Measurements from ENCODE around the gene ADGRG6. TPM values are rescaled to one million over a fixed set of nuclear protein-coding genes. Genes with fewer than 3 reads are reported as not detected.
"Not testable (repeated sequence)": the region's sequence is repeated elsewhere in the genome, so short reads cannot be mapped to it uniquely, and the experiment has no call there.

The ADGRG6 gene
- total RNA-seq, 1 experiment from 2014 or later = 3.0 TPM

DNA sequence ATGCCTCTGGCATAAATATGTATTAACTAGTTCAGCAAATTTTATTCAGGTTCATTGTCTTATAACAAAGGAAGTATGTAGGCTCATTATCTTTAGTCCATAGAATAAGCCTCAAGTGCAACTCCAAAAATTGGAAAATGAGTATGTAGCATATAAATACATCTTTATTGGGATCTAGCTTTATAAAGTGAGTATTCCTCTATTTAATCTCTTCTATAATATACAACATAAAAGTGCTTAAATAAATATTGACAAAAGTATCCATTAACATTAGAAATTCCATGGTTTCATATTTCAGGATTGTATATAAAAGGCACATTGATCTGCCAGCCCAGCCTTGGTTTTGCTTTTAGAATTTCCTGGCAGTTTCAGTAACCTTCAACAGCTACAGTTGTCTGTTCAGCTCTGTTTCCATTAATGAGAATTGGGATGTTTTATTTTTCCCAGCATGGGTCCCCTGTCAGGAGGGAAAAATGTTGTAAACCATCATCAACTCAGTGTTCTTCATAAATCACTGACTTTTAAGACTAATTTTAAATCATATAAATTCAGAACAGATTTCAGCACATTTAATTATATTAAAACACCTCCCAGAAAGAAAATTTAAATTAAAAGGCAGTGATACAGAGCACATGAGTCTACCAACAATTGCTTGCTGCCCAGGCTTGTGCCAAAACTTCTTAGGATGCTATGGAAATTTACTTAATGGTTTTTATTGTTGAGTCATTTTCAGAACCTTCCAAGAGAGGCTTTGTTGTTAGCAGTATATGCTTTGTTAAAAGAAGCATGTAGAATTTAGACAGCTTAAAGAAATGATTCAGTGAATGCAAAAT is 119.7 kb downstream of the ADGRG6 start:
- H3K9me3 ChIP-seq (replicated peaks) = no peaks in the 10 kb centered on the region
- DNase-seq = no peak
- no peaks in the 10 kb centered on the region for H3K27me3 ChIP-seq
- H3K4me3 ChIP-seq = no peak overlapping the region
- no peak overlapping the region for H3K27ac ChIP-seq
- H3K4me1 ChIP-seq = peaks cover 9% of the 10 kb centered on the region
- H3K36me3 ChIP-seq = no peaks in the 10 kb centered on the region

DNA sequence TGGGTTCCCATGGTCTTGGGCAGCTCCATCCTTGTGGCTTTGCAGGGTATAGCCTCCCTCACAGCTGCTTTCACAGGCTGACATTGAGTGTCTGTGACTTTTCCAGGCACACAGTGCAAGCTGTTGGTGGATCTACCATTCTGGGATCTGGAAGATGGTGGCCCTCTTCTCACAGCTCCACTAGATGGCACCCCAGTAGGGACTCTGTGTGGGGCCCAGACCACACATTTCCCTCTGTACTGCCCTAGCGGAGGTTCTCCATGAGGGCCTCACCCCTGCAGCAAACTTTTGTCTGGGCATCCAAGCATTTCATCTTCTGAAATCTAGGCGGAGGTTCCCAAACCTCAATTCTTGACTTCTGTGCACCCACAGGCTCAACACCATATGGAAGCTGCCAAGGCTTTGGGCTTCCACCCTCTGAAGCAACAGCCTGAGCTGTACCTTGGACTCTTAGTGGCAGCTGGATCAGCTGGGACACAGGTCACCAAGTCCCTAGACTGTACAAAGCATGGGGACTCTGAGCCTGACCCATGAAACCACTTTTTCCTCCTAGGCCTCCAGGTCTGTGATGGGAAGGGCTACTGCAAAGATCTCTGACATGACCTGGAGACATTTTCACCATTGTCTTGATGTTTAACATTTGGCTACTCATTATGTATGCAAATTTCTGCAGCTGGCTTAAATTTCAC is 124.8 kb downstream of the ADGRG6 start:
- not testable (repeated sequence) for H3K9me3 ChIP-seq (replicated peaks); H3K4me3 ChIP-seq; DNase-seq; H3K27ac ChIP-seq; H3K27me3 ChIP-seq; H3K4me1 ChIP-seq; H3K36me3 ChIP-seq

DNA sequence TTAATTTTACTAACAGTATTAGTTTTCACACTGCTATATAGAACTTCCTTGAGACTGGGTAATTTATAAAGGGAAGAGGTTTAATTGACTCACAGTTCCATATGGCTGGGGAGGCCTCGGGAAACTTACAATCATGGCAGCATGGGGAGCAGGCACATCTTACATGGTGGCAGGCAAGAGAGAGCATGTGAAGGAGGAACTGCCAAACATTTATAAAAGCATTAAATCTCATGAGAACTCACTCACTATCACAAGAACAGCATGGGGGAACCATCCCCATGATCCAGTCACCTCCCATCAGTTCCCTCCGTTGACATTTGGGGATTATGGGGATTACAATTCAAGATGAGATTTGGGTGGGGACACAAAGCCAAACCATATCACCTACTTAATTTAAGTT is 126.7 kb downstream of the ADGRG6 start:
- H3K9me3 ChIP-seq (replicated peaks); H3K4me3 ChIP-seq; DNase-seq; H3K4me1 ChIP-seq; H3K36me3 ChIP-seq; H3K27me3 ChIP-seq; H3K27ac ChIP-seq: not testable (repeated sequence)

DNA sequence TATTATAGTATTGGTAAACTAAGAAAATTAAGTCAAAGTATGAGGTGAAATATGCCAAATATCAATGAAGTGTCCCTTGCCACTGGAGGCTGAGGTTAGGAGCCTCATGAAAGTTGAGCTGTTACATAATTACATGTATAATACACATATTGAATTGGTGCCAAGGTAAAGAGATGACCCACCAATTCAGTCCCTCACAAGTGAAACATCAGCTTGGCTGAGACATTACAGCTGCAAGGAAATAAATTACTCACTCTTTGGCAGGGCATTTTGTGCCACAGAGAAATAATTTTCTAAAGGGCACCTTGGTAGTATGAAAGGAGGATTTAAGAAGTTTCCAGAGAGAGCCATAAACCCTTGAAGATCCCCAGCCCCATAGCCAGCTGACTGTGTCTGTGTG is 127.4 kb downstream of the ADGRG6 start:
- Histone ChIP-seq H3K9me3 (replicated peaks) (no peaks in the 10 kb centered on the region), H3K27ac (no peak overlapping the region), H3K36me3 (no peaks in the 10 kb centered on the region), H3K27me3 (no peaks in the 10 kb centered on the region), H3K4me3 (no peak overlapping the region), H3K4me1 (no peaks in the 10 kb centered on the region)
- DNase-seq = no peak

DNA sequence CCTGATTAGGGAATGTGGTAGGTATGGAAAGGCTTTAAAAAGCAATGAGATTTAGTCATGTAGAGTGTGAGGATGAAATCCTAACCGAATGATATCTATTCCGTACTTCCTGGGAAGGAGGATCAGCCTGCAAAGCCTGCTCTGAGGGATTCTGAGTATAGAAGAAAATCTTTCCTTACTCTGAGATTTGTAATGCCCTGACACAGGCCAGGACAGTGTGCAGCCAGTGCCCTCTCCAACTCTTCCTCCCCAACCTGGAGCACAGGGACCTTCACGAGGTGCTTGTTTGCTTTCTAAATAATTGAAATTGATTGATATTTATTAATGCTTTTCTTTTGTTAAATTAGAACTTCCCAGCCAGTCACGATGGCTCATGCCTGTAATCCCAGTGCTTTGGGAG is 131.6 kb downstream of the ADGRG6 start:
- Histone ChIP-seq H3K4me1 (no peaks in the 10 kb centered on the region), H3K9me3 (replicated peaks) (no peaks in the 10 kb centered on the region), H3K4me3 (no peak overlapping the region), H3K36me3 (no peaks in the 10 kb centered on the region), H3K27me3 (no peaks in the 10 kb centered on the region), H3K27ac (no peak overlapping the region)
- no peak for DNase-seq

DNA sequence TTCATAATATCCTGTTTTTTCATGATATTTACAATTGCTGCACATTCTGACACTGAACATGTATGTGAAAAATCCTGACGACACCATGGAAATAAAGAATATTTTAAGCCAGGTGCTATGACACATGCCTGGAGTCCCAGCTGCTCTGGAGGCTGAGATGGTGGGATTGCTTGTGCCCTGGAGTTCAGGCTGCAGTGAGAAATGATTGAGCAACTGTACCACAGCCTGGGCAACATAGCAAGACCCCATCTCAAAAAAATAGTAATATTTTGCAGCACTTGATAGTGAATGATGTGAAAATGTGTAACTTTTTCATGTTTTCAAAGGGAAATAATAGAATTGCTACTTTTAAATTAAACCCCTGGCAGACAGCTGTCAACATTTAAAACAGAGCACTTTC is 137.1 kb downstream of the ADGRG6 start:
- no peak for DNase-seq
- Histone ChIP-seq H3K27ac (no peak overlapping the region), H3K9me3 (replicated peaks) (no peaks in the 10 kb centered on the region), H3K4me3 (no peak overlapping the region), H3K36me3 (no peaks in the 10 kb centered on the region), H3K27me3 (no peaks in the 10 kb centered on the region), H3K4me1 (no peaks in the 10 kb centered on the region)

DNA sequence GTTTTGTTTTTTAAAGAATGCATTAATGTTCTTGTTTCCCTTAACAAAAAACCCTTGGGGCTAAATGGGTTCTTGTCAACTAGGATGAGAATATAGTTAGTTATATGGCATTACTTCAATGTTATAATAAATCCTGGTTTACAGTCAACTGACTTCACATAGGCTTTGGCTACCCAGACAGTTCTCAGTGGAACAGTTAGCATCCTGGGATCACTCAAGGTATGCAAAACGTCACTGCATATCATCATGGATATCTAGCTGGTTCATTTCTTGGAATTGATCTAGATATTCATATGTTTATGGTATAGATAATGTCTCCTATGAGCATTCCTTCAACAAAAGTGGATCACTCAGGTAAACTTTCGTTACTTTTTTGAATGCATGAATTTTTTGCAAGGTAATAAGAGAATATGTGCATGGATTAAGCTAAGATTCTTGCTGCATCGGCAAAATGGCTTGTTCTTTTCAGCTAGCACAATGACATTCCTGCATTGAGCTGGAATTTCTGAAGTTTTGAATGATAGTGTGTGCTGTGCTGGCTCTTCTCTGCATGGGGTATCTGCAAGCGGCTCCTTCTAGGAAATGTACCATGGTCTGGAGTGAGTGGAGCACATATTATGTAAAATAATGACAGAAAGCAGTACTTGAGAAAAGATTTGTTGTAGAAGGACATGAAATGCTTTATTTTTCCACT is 138.9 kb downstream of the ADGRG6 start:
- Histone ChIP-seq H3K4me3 (no peak overlapping the region), H3K27ac (no peak overlapping the region), H3K27me3 (no peaks in the 10 kb centered on the region), H3K36me3 (no peaks in the 10 kb centered on the region), H3K9me3 (replicated peaks) (no peaks in the 10 kb centered on the region), H3K4me1 (no peaks in the 10 kb centered on the region)
- DNase-seq = no peak

DNA sequence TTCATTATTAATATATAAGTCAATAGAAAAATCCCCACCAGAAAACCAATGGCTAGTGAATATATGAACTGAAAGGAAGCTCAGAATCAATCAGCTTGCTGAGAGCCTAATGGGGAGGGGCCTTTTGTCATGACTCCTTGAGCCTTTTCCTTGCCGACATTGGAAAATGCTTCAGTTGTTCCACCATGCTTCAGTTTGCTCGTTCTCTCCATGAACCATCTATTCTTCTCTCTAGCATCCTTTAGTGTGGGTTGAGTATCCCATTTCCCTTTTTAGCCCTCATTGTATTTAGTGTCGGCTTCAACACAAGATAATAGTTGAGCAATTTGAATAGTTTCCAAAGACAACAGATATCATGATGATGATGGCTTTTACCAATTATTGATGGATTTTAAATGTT is 139.9 kb downstream of the ADGRG6 start:
- Histone ChIP-seq H3K27me3 (no peaks in the 10 kb centered on the region), H3K36me3 (no peaks in the 10 kb centered on the region), H3K9me3 (replicated peaks) (no peaks in the 10 kb centered on the region), H3K4me3 (no peak overlapping the region), H3K4me1 (no peaks in the 10 kb centered on the region), H3K27ac (no peak overlapping the region)
- DNase-seq = no peak

DNA sequence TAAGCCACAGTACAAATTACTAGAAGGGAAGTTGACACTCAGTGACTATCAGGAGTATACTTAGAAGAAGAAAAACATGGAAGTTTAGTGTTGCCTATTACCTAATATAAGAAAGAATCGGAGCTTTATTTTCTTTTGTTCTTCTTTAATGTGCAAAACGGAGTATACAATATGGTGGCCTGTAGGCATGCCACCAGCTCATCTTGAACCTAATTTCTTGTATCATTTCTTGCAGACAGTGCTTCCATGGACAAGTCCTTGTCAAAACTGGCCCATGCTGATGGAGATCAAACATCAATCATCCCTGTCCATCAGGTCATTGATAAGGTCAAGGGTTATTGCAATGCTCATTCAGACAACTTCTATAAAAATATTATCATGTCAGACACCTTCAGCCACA is 141.3 kb downstream of the ADGRG6 start:
- no peak for DNase-seq
- Histone ChIP-seq H3K27me3 (no peaks in the 10 kb centered on the region), H3K4me3 (no peak overlapping the region), H3K36me3 (no peaks in the 10 kb centered on the region), H3K27ac (no peak overlapping the region), H3K9me3 (replicated peaks) (no peaks in the 10 kb centered on the region), H3K4me1 (no peaks in the 10 kb centered on the region)

DNA sequence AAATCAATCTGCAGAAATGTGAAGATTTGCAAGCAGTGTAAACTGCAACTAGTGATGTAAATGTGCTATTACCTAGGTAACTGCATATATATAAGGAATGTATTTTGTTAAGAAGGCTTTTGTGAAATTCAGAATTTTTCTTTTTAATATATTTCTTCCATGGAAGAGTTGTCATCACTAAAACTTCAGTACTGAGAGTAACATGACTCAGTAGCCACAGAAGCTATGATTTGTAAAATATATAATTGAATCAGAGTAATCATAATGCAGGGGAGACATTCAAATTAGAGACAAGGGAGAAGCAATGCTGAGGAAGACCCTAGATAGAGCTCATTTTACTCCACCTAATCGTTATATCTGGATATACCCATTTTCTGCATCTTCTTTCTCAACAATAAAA is 141.7 kb downstream of the ADGRG6 start:
- no peaks in the 10 kb centered on the region for H3K27me3 ChIP-seq
- no peak for DNase-seq
- no peaks in the 10 kb centered on the region for H3K36me3 ChIP-seq
- no peaks in the 10 kb centered on the region for H3K4me1 ChIP-seq
- H3K9me3 ChIP-seq (replicated peaks) = no peaks in the 10 kb centered on the region
- H3K4me3 ChIP-seq = no peak overlapping the region
- H3K27ac ChIP-seq = no peak overlapping the region

DNA sequence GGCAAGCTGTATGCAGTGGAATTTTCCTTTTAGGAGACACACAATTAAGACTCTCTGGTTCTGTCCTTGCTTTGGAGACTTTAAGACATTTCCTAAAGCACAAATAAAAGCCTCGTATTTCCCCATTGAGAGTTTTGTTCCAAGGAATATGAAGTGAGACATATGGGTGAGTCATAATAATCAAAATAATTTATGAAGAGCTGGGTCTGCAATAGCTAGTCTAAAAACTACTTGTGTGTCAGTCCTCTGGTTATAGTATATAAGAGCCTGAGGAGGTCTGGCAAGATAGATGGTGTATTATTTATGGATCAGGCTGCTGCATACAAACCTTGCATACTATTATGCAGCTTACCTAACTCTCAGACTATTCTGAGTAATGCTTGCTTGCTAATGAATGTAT is 142.6 kb downstream of the ADGRG6 start:
- H3K27ac ChIP-seq = no peak overlapping the region
- no peaks in the 10 kb centered on the region for H3K4me1 ChIP-seq
- no peaks in the 10 kb centered on the region for H3K27me3 ChIP-seq
- no peak overlapping the region for H3K4me3 ChIP-seq
- H3K36me3 ChIP-seq = no peaks in the 10 kb centered on the region
- no peak for DNase-seq
- H3K9me3 ChIP-seq (replicated peaks) = no peaks in the 10 kb centered on the region

DNA sequence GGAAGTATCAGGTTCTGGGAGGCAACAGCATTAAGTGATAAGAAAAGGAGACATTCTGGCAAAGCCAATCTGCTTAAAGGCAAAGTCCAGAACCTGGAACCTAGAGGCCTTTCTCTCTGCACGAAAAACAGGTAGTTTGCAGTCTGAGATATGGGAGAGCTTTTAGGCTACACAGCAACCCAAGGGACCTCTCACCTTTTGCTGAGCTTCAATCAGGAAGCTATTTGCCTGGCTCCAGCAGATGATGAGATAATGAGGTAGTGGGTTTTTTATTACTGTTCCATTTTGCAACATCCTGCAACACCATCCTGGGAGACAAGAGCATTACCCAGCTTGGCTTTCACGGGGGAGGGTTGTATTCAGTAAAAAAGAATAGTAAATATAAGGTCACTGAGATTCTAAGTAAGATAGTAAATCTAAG is 143.1 kb downstream of the ADGRG6 start:
- no peaks in the 10 kb centered on the region for H3K36me3 ChIP-seq
- no peak for DNase-seq
- H3K4me3 ChIP-seq = no peak overlapping the region
- H3K4me1 ChIP-seq = no peaks in the 10 kb centered on the region
- no peak overlapping the region for H3K27ac ChIP-seq
- H3K27me3 ChIP-seq = no peaks in the 10 kb centered on the region
- no peaks in the 10 kb centered on the region for H3K9me3 ChIP-seq (replicated peaks)

DNA sequence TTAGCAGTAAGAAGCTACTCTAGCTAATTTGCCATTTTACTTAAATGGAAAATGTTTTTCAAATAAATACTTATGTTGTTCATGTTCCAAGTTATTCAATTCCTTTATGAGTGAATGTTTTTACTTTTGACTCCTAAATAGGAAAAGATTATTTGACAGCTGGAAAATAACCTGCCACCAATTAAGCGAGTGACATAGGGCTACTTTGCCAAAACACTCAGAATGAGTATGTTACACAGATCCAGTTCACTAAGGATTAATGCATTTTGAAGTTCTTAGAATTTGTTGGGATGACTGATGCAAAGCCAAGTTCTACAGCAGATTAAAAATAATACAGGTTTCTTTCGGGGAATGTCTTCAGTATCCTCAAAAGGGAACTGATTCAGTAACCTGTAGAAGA is 144.4 kb downstream of the ADGRG6 start:
- Histone ChIP-seq H3K4me3 (no peak overlapping the region), H3K4me1 (no peaks in the 10 kb centered on the region), H3K9me3 (replicated peaks) (no peaks in the 10 kb centered on the region; the same call in 1 of the 2 replicates), H3K27ac (no peak overlapping the region), H3K27me3 (no peaks in the 10 kb centered on the region), H3K36me3 (no peaks in the 10 kb centered on the region)
- DNase-seq = no peak

DNA sequence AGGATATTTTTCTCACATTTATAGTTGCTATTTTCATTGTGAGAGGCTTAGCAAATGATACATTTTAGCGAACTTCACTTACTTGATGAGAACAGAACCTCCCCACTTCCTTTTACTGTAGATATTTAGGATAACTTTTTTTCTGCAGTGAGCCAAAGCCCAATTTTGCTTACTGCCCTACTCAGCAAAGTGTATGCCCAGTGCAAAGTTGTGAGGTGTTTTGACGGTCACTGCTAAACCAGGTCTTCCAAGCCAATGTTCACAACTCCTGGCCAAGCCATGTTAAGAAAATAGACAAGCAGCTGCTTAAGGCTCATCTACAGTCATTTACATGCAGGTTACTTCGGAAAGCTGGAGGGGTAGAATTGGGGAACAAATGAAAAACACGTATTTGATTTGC is 144.8 kb downstream of the ADGRG6 start:
- Histone ChIP-seq H3K4me1 (no peaks in the 10 kb centered on the region), H3K9me3 (replicated peaks) (no peaks in the 10 kb centered on the region; the same call in 1 of the 2 replicates), H3K4me3 (no peak overlapping the region), H3K36me3 (no peaks in the 10 kb centered on the region), H3K27me3 (no peaks in the 10 kb centered on the region), H3K27ac (no peak overlapping the region)
- no peak for DNase-seq

DNA sequence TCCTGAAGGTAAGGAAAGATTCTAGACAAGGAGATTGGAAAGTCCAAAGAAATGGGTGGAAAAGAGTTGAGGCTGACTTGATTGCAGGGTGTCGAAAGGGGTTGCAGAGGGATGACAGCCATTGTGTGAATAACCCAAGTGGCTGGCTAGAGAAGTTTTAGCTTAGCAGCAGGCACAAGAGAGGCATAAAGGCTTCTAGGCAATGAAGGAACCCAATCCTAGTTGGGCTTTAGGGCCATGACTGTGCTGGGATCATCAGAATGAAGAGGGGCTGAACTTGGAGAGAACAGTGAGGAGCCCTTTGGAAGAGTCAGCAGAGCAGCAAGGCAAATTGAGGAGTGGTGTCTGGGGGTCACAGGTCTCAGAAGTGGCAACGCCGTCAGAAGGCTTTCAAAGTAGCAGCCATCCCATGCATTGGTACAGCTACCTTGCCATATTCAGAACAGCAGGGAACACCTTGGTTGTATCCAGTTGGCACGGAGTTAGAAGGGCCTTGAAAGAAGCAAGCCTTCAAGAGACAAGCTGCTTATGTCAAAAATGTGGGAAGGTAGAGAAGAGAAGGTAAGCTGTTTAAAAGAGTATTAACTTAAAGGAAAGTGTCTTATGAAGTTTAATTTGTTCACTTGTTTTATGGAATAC is 146.4 kb downstream of the ADGRG6 start:
- Histone ChIP-seq H3K36me3 (no peaks in the 10 kb centered on the region), H3K4me3 (no peak overlapping the region), H3K27ac (no peak overlapping the region), H3K9me3 (replicated peaks) (no peaks in the 10 kb centered on the region; the same call in 1 of the 2 replicates), H3K27me3 (no peaks in the 10 kb centered on the region), H3K4me1 (no peaks in the 10 kb centered on the region)
- no peak for DNase-seq

Measured in SJCRH30 (cell line).